A549 (cell line): Measurements from ENCODE around the gene ADCYAP1R1. TPM values are rescaled to one million over a fixed set of nuclear protein-coding genes. Genes with fewer than 3 reads are reported as not detected.

Source experiments
- ATAC-seq, 2 experiments: fragments of 200-7000 bp in 1 of 2; fragments of >200 bp in 1 of 2; cut with Nextera tagmentation in 1 of 2; cut with Tn5 transposase in 1 of 2; 3 replicates each; pipeline versions ENCODE4 v1.8.0 to v1.9.1; 2018 to 2020; ENCODE audit warnings: mild to moderate bottlenecking in 1 of 2, moderate library complexity in 1 of 2
- CTCF ChIA-PET: fragments of 300-600 bp; sonication (Branson Sonifier 250); formaldehyde crosslinking; extraction: SDS; loops from one replicate; lab custom pipeline; 2021; ENCODE audit warnings: antibody characterized with exemption, inconsistent platforms; lab: Yijun Ruan, JAX
- POLR2A ChIA-PET: fragments of 350-600 bp; formaldehyde crosslinking; extraction: SDS; loops from one replicate; lab custom pipeline; 2021; ENCODE audit warnings: antibody characterized with exemption, inconsistent platforms; lab: Yijun Ruan, JAX
- DNase-seq, 2 experiments: peaks; one replicate each; pipeline versions ENCODE4 v3.0.0 to v3.0.0-alpha.2; 2011 to 2016; ENCODE audit warnings: low read depth in 1 of 2, low spot score in 1 of 2
- FAIRE-seq: peaks from 2 replicates; lab custom pipeline; 2011; peaks lifted over from hg19 to GRCh38; lab: Jason Lieb, UNC
- H3K27ac ChIP-seq, 2 experiments: fragments of >200 bp; sonication (Bioruptor Twin); formaldehyde crosslinking; 3 replicates each; pipeline ENCODE4 v1.5.1; 2016 to 2017
- H3K4me1 ChIP-seq: fragments of >200 bp; sonication (Bioruptor Twin); formaldehyde crosslinking; 3 replicates; pipeline ENCODE4 v1.6.1; 2016
- H3K4me2 ChIP-seq: fragments of >200 bp; sonication (Bioruptor Twin); formaldehyde crosslinking; 3 replicates; pipeline ENCODE4 v1.6.1; 2016
- H3K4me3 ChIP-seq: fragments of >200 bp; sonication (Bioruptor Twin); formaldehyde crosslinking; 3 replicates; pipeline ENCODE4 v1.5.1; 2016
- H3K9me3 ChIP-seq: fragments of >200 bp; sonication (Bioruptor Twin); formaldehyde crosslinking; 3 replicates; pipeline ENCODE4 v1.6.1; 2016
- BHLHE40 ChIP-seq: IDR thresholded peaks from 2 replicates; pipeline ENCODE4 v1.6.1; 2012; ENCODE audit warnings: low read depth, low read length, inconsistent platforms
- E2F6 ChIP-seq: IDR thresholded peaks from 2 replicates; pipeline ENCODE4 v1.6.1; 2012; ENCODE audit warnings: low read depth, borderline replicate concordance
- EHF ChIP-seq: fragments of 250-450 bp; sonication (Bioruptor Pico); IDR thresholded peaks from 2 replicates; pipeline ENCODE4 v1.5.0; 2020; ENCODE audit warnings: mild to moderate bottlenecking
- EHMT2 ChIP-seq: fragments of 200-600 bp; sonication (generic); IDR thresholded peaks from 2 replicates; pipeline ENCODE4 v1.6.1; 2016; ENCODE audit warnings: antibody characterized with exemption, low read depth, mild to moderate bottlenecking, moderate library complexity
- ESRRA ChIP-seq: fragments of 150-350 bp; IDR thresholded peaks from 2 replicates; pipeline ENCODE4 v1.6.1; 2014; ENCODE audit warnings: mild to moderate bottlenecking, low read length, borderline replicate concordance
- FOSB ChIP-seq: fragments of 250-450 bp; sonication (Bioruptor Pico); IDR thresholded peaks from 2 replicates; pipeline ENCODE4 v1.5.0; 2020; ENCODE audit warnings: mild to moderate bottlenecking, moderate library complexity
- GATA3 ChIP-seq: IDR thresholded peaks from 2 replicates; pipeline ENCODE4 v1.6.1; 2012; ENCODE audit warnings: borderline replicate concordance
- HDAC2 ChIP-seq: fragments of 200-600 bp; sonication (generic); IDR thresholded peaks from 2 replicates; pipeline ENCODE4 v1.6.1; 2016
- HEYL ChIP-seq: fragments of 250-450 bp; sonication (Bioruptor Pico); IDR thresholded peaks from 2 replicates; pipeline ENCODE4 v1.8.0; 2021; ENCODE audit warnings: mild to moderate bottlenecking, moderate library complexity
- HOXB13 ChIP-seq: fragments of 250-450 bp; sonication (Bioruptor Pico); IDR thresholded peaks from 2 replicates; pipeline ENCODE4 v1.5.0; 2020; ENCODE audit warnings: low read depth, mild to moderate bottlenecking, moderate library complexity
- HOXB5 ChIP-seq: fragments of 250-450 bp; sonication (Bioruptor Pico); IDR thresholded peaks from 2 replicates; pipeline ENCODE4 v1.5.0; 2020; ENCODE audit warnings: mild to moderate bottlenecking, moderate library complexity
- JUN ChIP-seq, 2 experiments: fragments of >200 bp; sonication (Bioruptor Twin); formaldehyde crosslinking; IDR thresholded peaks; 2 replicates in 1 of 2; 3 replicates in 1 of 2; pipeline ENCODE4 v1.6.1; 2016 to 2017
- MYC ChIP-seq: IDR thresholded peaks from 2 replicates; pipeline ENCODE4 v1.6.1; 2012; ENCODE audit warnings: mild to moderate bottlenecking, inconsistent platforms, low read length, improper control_type of control experiment, borderline replicate concordance
- NPAS2 ChIP-seq: fragments of 250-450 bp; sonication (Bioruptor Pico); IDR thresholded peaks from 2 replicates; pipeline ENCODE4 v1.8.0; 2022; ENCODE audit warnings: mild to moderate bottlenecking, moderate library complexity, borderline replicate concordance
- PBX3 ChIP-seq: IDR thresholded peaks from 2 replicates; pipeline ENCODE4 v1.6.1; 2012
- PHF8 ChIP-seq: fragments of 200-600 bp; sonication (generic); IDR thresholded peaks from 2 replicates; pipeline ENCODE4 v1.6.1; 2016; ENCODE audit warnings: low read depth, mild to moderate bottlenecking, antibody characterized with exemption, moderate library complexity, borderline replicate concordance
- RAD21 ChIP-seq, 2 experiments: fragments of >200 bp in 1 of 2; sonication (Bioruptor Twin) in 1 of 2; formaldehyde crosslinking in 1 of 2; IDR thresholded peaks in 1 of 2; conservative IDR thresholded peaks in 1 of 2; 2 replicates in 1 of 2; 3 replicates in 1 of 2; pipeline ENCODE4 v1.6.1; 2012 to 2018; ENCODE audit warnings: inconsistent platforms in 1 of 2
- RARB ChIP-seq: fragments of 250-450 bp; sonication (Bioruptor Pico); IDR thresholded peaks from 2 replicates; pipeline ENCODE4 v1.8.0; 2021; ENCODE audit warnings: mild to moderate bottlenecking, moderate library complexity
- RFX5 ChIP-seq: fragments of 450-650 bp; IDR thresholded peaks from 2 replicates; pipeline ENCODE4 v1.7.1; 2014; ENCODE audit warnings: antibody characterized with exemption, mild to moderate bottlenecking, moderate library complexity
- USF2 ChIP-seq: fragments of 450-650 bp; IDR thresholded peaks from 2 replicates; pipeline ENCODE4 v1.6.1; 2014; ENCODE audit warnings: antibody characterized with exemption
- ZC3H11A ChIP-seq: fragments of 450-650 bp; IDR thresholded peaks from 2 replicates; pipeline ENCODE4 v1.6.1; 2014; ENCODE audit warnings: antibody characterized with exemption, mild to moderate bottlenecking
- ZFP36 ChIP-seq: fragments of 450-650 bp; IDR thresholded peaks from 2 replicates; pipeline ENCODE4 v1.6.1; 2014; ENCODE audit warnings: borderline replicate concordance; ENCODE audit not compliant: partially characterized antibody
- ZSCAN20 ChIP-seq: fragments of 250-450 bp; sonication (Bioruptor Pico); IDR thresholded peaks from 2 replicates; pipeline ENCODE4 v1.8.0; 2022; ENCODE audit warnings: mild to moderate bottlenecking, moderate library complexity
- WGBS: methylation state at CpG from one replicate; pipeline ENCODE4 v1.1.6; 2017; ENCODE audit errors: missing lambda C conversion rate; 5-methylcytosine and 5-hydroxymethylcytosine counted together
- polyA plus RNA-seq, 4 experiments: library from polyadenylated mRNA; depleted of rRNA in 3 of 4; stranded (reverse); fragments of >200 nt; fragmentation: RNase III in 1 of 4; extraction: RNeasy Plus Mini Kit Qiagen cat#74134 plus additional on column Dnase treatment in 1 of 4; gene quantifications; 2 replicates in 3 of 4; 3 replicates in 1 of 4; pipeline ENCODE4 v1.2.3, GENCODE V29; 2011 to 2017
- TF ChIP-seq, protein P1 (sequence below): fragments of >200 bp; sonication (Bioruptor Twin); formaldehyde crosslinking; IDR thresholded peaks from 3 replicates; pipeline ENCODE4 v1.5.1; 2016

Gene ADCYAP1R1
- polyA plus RNA-seq, 2 of the 4 experiments (the other 2 are of a cell fraction) = 0.01 TPM; not detected in 1

DNA sequence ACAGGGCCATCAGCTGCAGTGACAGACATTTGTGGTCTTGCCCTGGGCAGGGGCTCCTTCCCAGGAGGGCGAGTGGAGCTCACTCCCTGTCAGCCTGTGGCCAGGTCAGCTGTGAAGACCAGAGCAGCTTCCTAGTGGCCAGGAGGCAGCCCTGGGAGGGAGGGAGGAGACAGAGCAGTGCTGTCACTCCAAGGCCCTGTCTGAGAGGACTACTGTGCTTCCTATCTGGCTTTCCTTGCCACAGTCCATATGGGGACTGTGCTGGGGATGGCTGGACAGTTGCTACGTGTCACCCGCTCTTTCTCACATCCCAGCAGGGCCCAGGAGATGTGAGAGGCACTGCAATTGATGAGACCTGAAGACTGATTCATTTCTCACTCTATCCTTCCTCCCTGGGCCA lies 15.2 kb upstream of the ADCYAP1R1 start:
- H3K4me1 ChIP-seq = no peaks in the 10 kb centered on the region
- H3K27ac ChIP-seq = no peak overlapping the region
- ChIA-PET CTCF (interaction anchor here (0.9 to 1.6 kb wide), 2 partner anchors 53 to 85 kb away, joined by 3 to 6 read pairs; no protein-coding TSS in a partner anchor), POLR2A (no interaction called here)
- FAIRE-seq (no peak), ATAC-seq (no peak), DNase-seq (no peak)
- no peak overlapping the region for H3K4me2 ChIP-seq
- no peaks in the 10 kb centered on the region; the same call in 2 of the 3 replicates for H3K9me3 ChIP-seq
- TF ChIP-seq ZFP36 = no peak
- TF ChIP-seq HOXB13 (CRISPR knock-in tag) = no peak
- TF ChIP-seq HOXB5 = no peak
- no peak for TF ChIP-seq RFX5
- TF ChIP-seq NPAS2 (CRISPR knock-in tag) = no peak
- TF ChIP-seq PBX3 = no peak
- TF ChIP-seq ZSCAN20 (CRISPR knock-in tag) = no peak
- TF ChIP-seq EHF (CRISPR knock-in tag) = no peak
- TF ChIP-seq ESRRA = no peak
- TF ChIP-seq FOSB = no peak
- no peak for TF ChIP-seq BHLHE40
- TF ChIP-seq ZC3H11A = no peak
- no peak for TF ChIP-seq MYC
- TF ChIP-seq JUN (IDR thresholded peaks at IDR 0.05) = no peak
- no peak for TF ChIP-seq RAD21 (conservative IDR thresholded peaks at IDR 0.05 in 1 of 2, IDR thresholded peaks at IDR 0.05 in 1 of 2)
- no peak for TF ChIP-seq HEYL (CRISPR knock-in tag)
- TF ChIP-seq, protein P1, sequence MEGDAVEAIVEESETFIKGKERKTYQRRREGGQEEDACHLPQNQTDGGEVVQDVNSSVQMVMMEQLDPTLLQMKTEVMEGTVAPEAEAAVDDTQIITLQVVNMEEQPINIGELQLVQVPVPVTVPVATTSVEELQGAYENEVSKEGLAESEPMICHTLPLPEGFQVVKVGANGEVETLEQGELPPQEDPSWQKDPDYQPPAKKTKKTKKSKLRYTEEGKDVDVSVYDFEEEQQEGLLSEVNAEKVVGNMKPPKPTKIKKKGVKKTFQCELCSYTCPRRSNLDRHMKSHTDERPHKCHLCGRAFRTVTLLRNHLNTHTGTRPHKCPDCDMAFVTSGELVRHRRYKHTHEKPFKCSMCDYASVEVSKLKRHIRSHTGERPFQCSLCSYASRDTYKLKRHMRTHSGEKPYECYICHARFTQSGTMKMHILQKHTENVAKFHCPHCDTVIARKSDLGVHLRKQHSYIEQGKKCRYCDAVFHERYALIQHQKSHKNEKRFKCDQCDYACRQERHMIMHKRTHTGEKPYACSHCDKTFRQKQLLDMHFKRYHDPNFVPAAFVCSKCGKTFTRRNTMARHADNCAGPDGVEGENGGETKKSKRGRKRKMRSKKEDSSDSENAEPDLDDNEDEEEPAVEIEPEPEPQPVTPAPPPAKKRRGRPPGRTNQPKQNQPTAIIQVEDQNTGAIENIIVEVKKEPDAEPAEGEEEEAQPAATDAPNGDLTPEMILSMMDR = no peak
- no peak for TF ChIP-seq EHMT2
- TF ChIP-seq GATA3 = no peak
- H3K4me3 ChIP-seq = no peak overlapping the region
- WGBS = 0% methylated on average over 3 of the region's 3 CpGs

- no peak overlapping the region for H3K27ac ChIP-seq
- FAIRE-seq (no peak), DNase-seq (no peak), ATAC-seq (no peak)
- no peak overlapping the region for H3K4me3 ChIP-seq
- no peak overlapping the region for H3K4me2 ChIP-seq
- ChIA-PET POLR2A (no interaction called here), CTCF (interaction anchor here (1.1 kb wide), 1 partner anchor 92 kb away, joined by 3 read pairs; no protein-coding TSS in a partner anchor)
- TF ChIP-seq JUN (IDR thresholded peaks at IDR 0.05) (no peak), USF2 (no peak), HDAC2 (no peak), BHLHE40 (no peak), E2F6 (no peak), RARB (CRISPR knock-in tag) (no peak), PHF8 (no peak), EHF (CRISPR knock-in tag) (no peak), MYC (no peak), HOXB5 (no peak), FOSB (no peak), PBX3 (no peak), HOXB13 (CRISPR knock-in tag) (no peak)
- no peaks in the 10 kb centered on the region for H3K9me3 ChIP-seq
- 24% methylated on average over 9 of the region's 9 CpGs for WGBS
- H3K4me1 ChIP-seq = no peaks in the 10 kb centered on the region
These were observed 9.0 kb upstream of the ADCYAP1R1 start for GRCh38 chr7:31043051-31043471.
